Activated B cell treated with CpG ODN at 0.5 μM for 24 hours (primary cell): ENCODE results near the gene ELP2. TPM values are rescaled to one million over a fixed set of nuclear protein-coding genes. Genes with fewer than 3 reads are reported as not detected.

Source experiments
- ATAC-seq: fragments of 200-7000 bp; cut with Tn5 transposase; one replicate; pipeline ENCODE4 v1.10.0; 2021; ENCODE audit warnings: low read depth, mild to moderate bottlenecking, moderate library complexity
- CTCF ChIA-PET: fragments of 350-600 bp; sonication (Branson Sonifier 250); formaldehyde crosslinking; loops from one replicate; lab custom pipeline; 2021; ENCODE audit warnings: antibody characterized with exemption; lab: Charles Lee
- POLR2A ChIA-PET: fragments of 350-600 bp; sonication (Branson Sonifier 250); formaldehyde crosslinking; loops from one replicate; lab custom pipeline; 2021; ENCODE audit warnings: antibody characterized with exemption; lab: Charles Lee
- DNase-seq: peaks from one replicate; pipeline ENCODE4 v3.0.0; 2022
- H3K27ac Mint-ChIP-seq: one replicate; pipeline ENCODE4 v1.8.0; 2020; ENCODE audit warnings: mixed read lengths
- H3K27me3 Mint-ChIP-seq: one replicate; pipeline ENCODE4 v1.8.0; 2021; ENCODE audit warnings: mixed read lengths
- H3K36me3 Mint-ChIP-seq: one replicate; pipeline ENCODE4 v1.8.0; 2021; ENCODE audit warnings: low read depth, mixed read lengths
- H3K4me1 Mint-ChIP-seq: one replicate; pipeline ENCODE4 v1.8.0; 2021; ENCODE audit warnings: mixed read lengths
- H3K4me3 Mint-ChIP-seq: one replicate; pipeline ENCODE4 v1.8.0; 2020; ENCODE audit warnings: mild to moderate bottlenecking, mixed read lengths
- H3K9me3 Mint-ChIP-seq: one replicate; pipeline ENCODE4 v1.8.0; 2020; ENCODE audit warnings: mixed read lengths
- intact Hi-C: fragments of 100-400 bp; cut with micrococcal nuclease; formaldehyde crosslinking; loops from one replicate; pipeline ENCODE4 v1.15.1; 2024
- total RNA-seq: library from RNA; stranded (reverse); gene quantifications from 2 replicates; pipeline ENCODE4 v1.2.3, GENCODE V29; 2022
- TF ChIP-seq, protein P1 (sequence below): fragments of 200-600 bp; IDR thresholded peaks from one replicate; pipeline ENCODE4 v1.8.0; 2022; ENCODE audit warnings: antibody characterized with exemption, mild to moderate bottlenecking

ELP2 gene
- total RNA-seq, 1 donor from 2014 or later: 124 TPM

DNA sequence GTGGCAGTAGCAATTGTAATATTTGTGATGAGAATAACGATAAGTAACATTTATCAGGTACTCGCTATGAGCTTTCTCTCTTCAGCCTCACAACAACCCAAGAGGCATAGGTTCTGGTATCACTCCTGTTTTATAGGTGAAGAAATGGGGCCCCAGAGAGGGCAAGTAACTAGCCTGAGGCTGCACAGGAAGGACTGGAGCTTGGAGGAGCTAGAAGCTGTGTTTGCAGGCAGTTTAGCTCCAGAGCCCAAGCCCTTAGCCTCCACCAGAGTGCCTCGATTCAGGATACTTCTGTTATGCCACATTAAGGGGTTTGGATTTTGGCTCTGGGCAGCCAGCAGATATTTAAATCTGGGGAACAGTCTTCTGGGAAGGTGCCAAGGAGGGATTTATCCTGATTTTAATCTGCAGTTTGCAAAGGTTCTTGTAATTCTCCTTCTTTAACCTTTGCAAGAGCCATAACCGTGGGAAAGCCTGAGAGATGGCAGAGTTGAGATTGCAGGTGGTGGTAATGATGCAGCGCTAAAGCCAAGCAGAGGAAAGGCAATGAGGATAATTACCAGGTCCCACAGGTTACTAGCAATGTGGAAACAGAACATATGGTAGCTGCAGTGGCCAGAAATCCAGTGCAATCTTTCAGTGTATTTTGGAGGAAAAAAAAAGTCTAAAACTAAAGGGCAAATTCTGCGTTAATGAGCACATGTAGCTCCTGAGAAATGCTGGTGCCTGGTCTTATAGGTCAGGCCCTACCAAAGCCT lies 66.7 kb downstream of the ELP2 start:
- intact Hi-C loops: no loop called here
- no peak for ATAC-seq
- no peak overlapping the region for H3K4me3 Mint-ChIP-seq
- POLR2A ChIA-PET: no interaction called here
- no peak for DNase-seq
- CTCF ChIA-PET: no interaction called here
- TF ChIP-seq, protein P1, sequence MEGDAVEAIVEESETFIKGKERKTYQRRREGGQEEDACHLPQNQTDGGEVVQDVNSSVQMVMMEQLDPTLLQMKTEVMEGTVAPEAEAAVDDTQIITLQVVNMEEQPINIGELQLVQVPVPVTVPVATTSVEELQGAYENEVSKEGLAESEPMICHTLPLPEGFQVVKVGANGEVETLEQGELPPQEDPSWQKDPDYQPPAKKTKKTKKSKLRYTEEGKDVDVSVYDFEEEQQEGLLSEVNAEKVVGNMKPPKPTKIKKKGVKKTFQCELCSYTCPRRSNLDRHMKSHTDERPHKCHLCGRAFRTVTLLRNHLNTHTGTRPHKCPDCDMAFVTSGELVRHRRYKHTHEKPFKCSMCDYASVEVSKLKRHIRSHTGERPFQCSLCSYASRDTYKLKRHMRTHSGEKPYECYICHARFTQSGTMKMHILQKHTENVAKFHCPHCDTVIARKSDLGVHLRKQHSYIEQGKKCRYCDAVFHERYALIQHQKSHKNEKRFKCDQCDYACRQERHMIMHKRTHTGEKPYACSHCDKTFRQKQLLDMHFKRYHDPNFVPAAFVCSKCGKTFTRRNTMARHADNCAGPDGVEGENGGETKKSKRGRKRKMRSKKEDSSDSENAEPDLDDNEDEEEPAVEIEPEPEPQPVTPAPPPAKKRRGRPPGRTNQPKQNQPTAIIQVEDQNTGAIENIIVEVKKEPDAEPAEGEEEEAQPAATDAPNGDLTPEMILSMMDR: no peak
- H3K9me3 Mint-ChIP-seq: no peaks in the 10 kb centered on the region
- H3K27me3 Mint-ChIP-seq: peaks cover 5% of the 10 kb centered on the region
- H3K36me3 Mint-ChIP-seq: no peaks in the 10 kb centered on the region
- H3K4me1 Mint-ChIP-seq: no peaks in the 10 kb centered on the region
- H3K27ac Mint-ChIP-seq: no peak overlapping the region

DNA sequence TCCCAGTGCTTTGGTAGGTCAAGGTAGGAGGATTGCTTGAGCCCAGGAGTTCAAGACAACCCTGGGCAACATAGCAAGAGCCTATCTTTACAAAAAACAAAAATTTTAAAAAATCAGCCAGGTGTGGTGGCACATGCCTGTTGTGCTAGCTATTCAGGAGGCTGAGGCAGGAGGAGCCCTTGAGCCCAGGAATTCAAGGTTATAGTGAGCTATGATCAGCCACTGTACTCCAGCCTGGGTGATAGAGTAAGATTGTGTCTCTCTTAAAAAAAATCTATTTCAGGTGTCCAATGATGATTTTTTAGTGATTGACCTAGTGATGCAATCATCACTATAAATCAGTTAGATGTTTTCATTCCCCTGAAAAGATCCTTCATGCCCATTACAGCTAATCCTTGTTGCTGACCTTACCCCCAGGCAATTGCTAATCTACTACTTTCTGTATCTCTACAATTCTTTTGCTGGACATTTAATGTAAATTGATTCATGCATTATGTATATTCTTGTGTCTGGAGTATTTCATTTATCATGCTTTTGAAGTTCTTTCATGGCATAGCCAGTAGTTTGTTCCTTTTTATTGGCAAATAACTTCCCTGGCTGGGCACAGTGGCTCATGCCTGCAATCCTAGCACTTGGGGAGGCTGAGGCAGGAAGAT lies 67.9 kb downstream of the ELP2 start:
- Mint-ChIP-seq H3K36me3 (no peaks in the 10 kb centered on the region), H3K9me3 (no peaks in the 10 kb centered on the region), H3K4me1 (no peaks in the 10 kb centered on the region), H3K27me3 (peaks cover 1% of the 10 kb centered on the region), H3K27ac (no peak overlapping the region), H3K4me3 (no peak overlapping the region)
- no peak for ATAC-seq
- intact Hi-C loops: no loop called here
- ChIA-PET CTCF (no interaction called here), POLR2A (no interaction called here)
- no peak for DNase-seq
- TF ChIP-seq, protein P1: no peak

DNA sequence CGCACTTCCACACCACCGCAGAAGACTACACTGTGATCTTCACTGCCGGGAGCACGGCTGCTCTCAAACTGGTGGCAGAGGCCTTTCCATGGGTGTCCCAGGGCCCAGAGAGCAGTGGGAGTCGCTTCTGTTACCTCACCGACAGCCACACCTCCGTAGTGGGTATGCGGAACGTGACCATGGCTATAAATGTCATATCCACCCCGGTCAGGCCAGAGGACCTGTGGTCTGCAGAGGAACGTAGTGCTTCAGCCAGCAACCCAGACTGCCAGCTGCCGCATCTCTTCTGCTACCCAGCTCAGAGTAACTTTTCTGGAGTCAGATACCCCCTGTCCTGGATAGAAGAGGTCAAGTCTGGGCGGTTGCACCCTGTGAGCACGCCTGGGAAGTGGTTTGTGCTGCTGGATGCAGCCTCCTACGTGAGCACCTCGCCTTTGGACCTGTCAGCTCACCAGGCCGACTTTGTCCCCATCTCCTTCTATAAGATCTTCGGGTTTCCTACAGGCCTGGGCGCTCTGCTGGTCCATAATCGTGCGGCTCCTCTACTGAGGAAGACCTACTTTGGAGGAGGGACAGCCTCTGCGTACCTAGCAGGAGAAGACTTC lies 70.1 kb downstream of the ELP2 start:
- TF ChIP-seq, protein P1: no peak
- CTCF ChIA-PET: no interaction called here

GRCh38 chr18:36200354-36200771 lies 70.7 kb downstream of the ELP2 start:
- ChIA-PET POLR2A (no interaction called here), CTCF (no interaction called here)
- intact Hi-C loops: no loop called here
- Mint-ChIP-seq H3K27ac (no peak overlapping the region), H3K36me3 (no peaks in the 10 kb centered on the region), H3K4me1 (no peaks in the 10 kb centered on the region), H3K27me3 (peaks cover 2% of the 10 kb centered on the region), H3K9me3 (no peaks in the 10 kb centered on the region), H3K4me3 (no peak overlapping the region)
- ATAC-seq (no peak), DNase-seq (no peak)
- TF ChIP-seq, protein P1: no peak

More for the DNA sequence above, 70.1 kb downstream of the ELP2 start:
- intact Hi-C loops: no loop called here
- no peaks in the 10 kb centered on the region for H3K36me3 Mint-ChIP-seq
- POLR2A ChIA-PET: no interaction called here
- H3K9me3 Mint-ChIP-seq: no peaks in the 10 kb centered on the region
- H3K4me3 Mint-ChIP-seq: no peak overlapping the region
- H3K27ac Mint-ChIP-seq: no peak overlapping the region
- DNase-seq (no peak), ATAC-seq (no peak)
- H3K27me3 Mint-ChIP-seq: peaks cover 1% of the 10 kb centered on the region
- no peaks in the 10 kb centered on the region for H3K4me1 Mint-ChIP-seq

DNA sequence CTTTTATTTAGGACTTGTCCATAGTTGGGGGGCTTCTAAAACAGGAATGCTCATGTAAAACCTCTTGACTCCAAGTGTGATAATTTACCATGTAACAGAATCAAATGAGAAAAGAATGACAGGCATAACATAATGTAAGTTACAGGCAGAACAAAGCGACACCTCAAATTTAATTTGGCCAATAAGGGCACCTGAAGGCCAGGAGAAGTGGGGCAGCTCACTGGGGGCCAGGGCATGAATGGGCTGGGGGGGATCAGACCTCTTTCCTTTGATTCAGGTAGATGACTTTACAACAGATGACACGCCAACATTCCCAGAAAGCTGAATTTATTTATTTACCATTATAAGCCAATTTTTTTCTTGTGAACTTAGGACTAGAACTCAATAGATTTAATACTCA lies 72.1 kb downstream of the ELP2 start:
- Mint-ChIP-seq H3K36me3 (no peaks in the 10 kb centered on the region), H3K4me1 (no peaks in the 10 kb centered on the region), H3K27me3 (peaks cover 3% of the 10 kb centered on the region), H3K9me3 (no peaks in the 10 kb centered on the region), H3K4me3 (no peak overlapping the region), H3K27ac (no peak overlapping the region)
- ChIA-PET POLR2A (no interaction called here), CTCF (no interaction called here)
- DNase-seq (no peak), ATAC-seq (no peak)
- TF ChIP-seq, protein P1: no peak
- intact Hi-C loops: no loop called here
